OCI-LY1 (cell line): ENCODE results near the gene PPP2R3C.

Source experiments
- H2AFZ ChIP-seq: fragments of 200-600 bp; sonication (generic), shearing (Covaris generic); 2 replicates; pipeline ENCODE4 v1.6.0; 2014; ENCODE audit warnings: antibody characterized with exemption, mild to moderate bottlenecking, low read length
- H3F3A ChIP-seq: fragments of 200-600 bp; sonication (generic), shearing (Covaris generic); 2 replicates; pipeline ENCODE4 v1.6.0; 2014; ENCODE audit warnings: mild to moderate bottlenecking, antibody characterized with exemption, low read length, moderate library complexity; ENCODE audit not compliant: insufficient read depth
- H3K27ac ChIP-seq: fragments of 200-600 bp; sonication (generic); 2 replicates; pipeline ENCODE4 v1.5.1; 2014; ENCODE audit warnings: low read length, mixed run types, mild to moderate bottlenecking, low read depth; ENCODE audit not compliant: poor library complexity, severe bottlenecking
- H3K27me3 ChIP-seq: fragments of 200-600 bp; sonication (generic); 2 replicates; pipeline ENCODE4 v1.6.0; 2014; ENCODE audit warnings: antibody characterized with exemption, mild to moderate bottlenecking, low read length, moderate library complexity; ENCODE audit not compliant: insufficient read depth
- H3K36me3 ChIP-seq: fragments of 200-600 bp; sonication (generic); 2 replicates; pipeline ENCODE4 v1.6.1; 2014; ENCODE audit warnings: mild to moderate bottlenecking, antibody characterized with exemption, low read length, moderate library complexity, mixed read lengths; ENCODE audit not compliant: insufficient read depth
- H3K4me1 ChIP-seq: fragments of 200-600 bp; sonication (generic); 2 replicates; pipeline ENCODE4 v1.5.1; 2014; ENCODE audit warnings: mild to moderate bottlenecking, low read length, moderate library complexity; ENCODE audit not compliant: insufficient read depth, severe bottlenecking
- H3K4me2 ChIP-seq: fragments of 200-600 bp; sonication (generic), shearing (Covaris generic); 2 replicates; pipeline ENCODE4 v1.6.1; 2014; ENCODE audit warnings: low read length
- H3K4me3 ChIP-seq: fragments of 200-600 bp; sonication (generic); 2 replicates; pipeline ENCODE4 v1.5.1; 2014; ENCODE audit warnings: low read length, low read depth, mild to moderate bottlenecking, mixed read lengths; ENCODE audit not compliant: poor library complexity, severe bottlenecking
- H3K79me2 ChIP-seq: fragments of 200-600 bp; shearing (Covaris generic); 2 replicates; pipeline ENCODE4 v1.6.1; 2016; ENCODE audit warnings: mixed run types, low read length, mixed read lengths; ENCODE audit not compliant: insufficient read depth
- H3K9ac ChIP-seq: fragments of 200-600 bp; sonication (generic), shearing (Covaris generic); 2 replicates; pipeline ENCODE4 v1.6.1; 2014; ENCODE audit warnings: mild to moderate bottlenecking, low read length, mixed read lengths
- H3K9me2 ChIP-seq: fragments of 200-600 bp; sonication (generic), shearing (Covaris generic); 2 replicates; pipeline ENCODE4 v1.6.1; 2014; ENCODE audit warnings: low read depth, mild to moderate bottlenecking, low read length, mixed read lengths
- H3K9me3 ChIP-seq: fragments of 200-600 bp; shearing (Covaris generic); 2 replicates; pipeline ENCODE4 v1.6.1; 2014; ENCODE audit warnings: low read length, mixed read lengths
- H4K20me1 ChIP-seq: fragments of 200-600 bp; sonication (generic), shearing (Covaris generic); 2 replicates; pipeline ENCODE4 v1.6.0; 2016; ENCODE audit warnings: mild to moderate bottlenecking, low read length; ENCODE audit not compliant: insufficient read depth
- EZH2 ChIP-seq: fragments of 200-600 bp; sonication (generic), shearing (Covaris generic); IDR thresholded peaks from 2 replicates; pipeline ENCODE4 v1.8.0; 2017; ENCODE audit warnings: borderline replicate concordance, mixed run types, mild to moderate bottlenecking, antibody characterized with exemption, low read length, moderate library complexity, mixed read lengths
- TF ChIP-seq, protein P1 (sequence below): fragments of 200-600 bp; sonication (generic), shearing (Covaris generic); IDR thresholded peaks from 2 replicates; pipeline ENCODE4 v1.5.1; 2017; ENCODE audit warnings: mild to moderate bottlenecking, antibody characterized with exemption, low read length, moderate library complexity, mixed read lengths

Gene PPP2R3C

DNA sequence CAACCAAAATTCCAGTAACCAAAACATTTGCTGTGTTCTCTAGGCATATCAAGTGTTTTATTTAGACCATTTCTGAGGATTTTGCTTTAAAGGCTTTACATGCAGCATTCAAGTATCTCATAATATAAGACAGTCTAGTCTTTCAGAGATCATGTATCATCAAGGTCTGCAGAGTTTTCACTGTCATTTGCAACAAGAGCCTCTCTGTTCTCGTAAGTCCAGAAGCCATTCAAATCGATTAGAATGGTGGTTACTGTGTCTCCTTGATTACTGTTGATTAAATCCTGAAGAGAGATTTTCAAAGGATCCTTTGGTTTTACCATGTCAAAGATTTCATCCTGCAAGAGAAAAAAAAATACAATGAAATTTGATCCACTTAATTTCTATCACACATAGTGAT lies 36.3 kb downstream of the PPP2R3C start:
- Histone ChIP-seq H3K4me1 (no peaks in the 10 kb centered on the region), H4K20me1 (no peaks in the 10 kb centered on the region), H3K4me3 (no peak overlapping the region), H3K27me3 (no peaks in the 10 kb centered on the region), H3K9ac (no peak overlapping the region), H3K79me2 (no peaks in the 10 kb centered on the region), H3K4me2 (no peak overlapping the region), H3K36me3 (peaks cover 67% of the 10 kb centered on the region), H2AFZ (no peak overlapping the region), H3K27ac (no peak overlapping the region), H3K9me3 (no peaks in the 10 kb centered on the region), H3F3A (no peaks in the 10 kb centered on the region), H3K9me2 (no peaks in the 10 kb centered on the region)
- no peak for TF ChIP-seq EZH2
- TF ChIP-seq, protein P1, sequence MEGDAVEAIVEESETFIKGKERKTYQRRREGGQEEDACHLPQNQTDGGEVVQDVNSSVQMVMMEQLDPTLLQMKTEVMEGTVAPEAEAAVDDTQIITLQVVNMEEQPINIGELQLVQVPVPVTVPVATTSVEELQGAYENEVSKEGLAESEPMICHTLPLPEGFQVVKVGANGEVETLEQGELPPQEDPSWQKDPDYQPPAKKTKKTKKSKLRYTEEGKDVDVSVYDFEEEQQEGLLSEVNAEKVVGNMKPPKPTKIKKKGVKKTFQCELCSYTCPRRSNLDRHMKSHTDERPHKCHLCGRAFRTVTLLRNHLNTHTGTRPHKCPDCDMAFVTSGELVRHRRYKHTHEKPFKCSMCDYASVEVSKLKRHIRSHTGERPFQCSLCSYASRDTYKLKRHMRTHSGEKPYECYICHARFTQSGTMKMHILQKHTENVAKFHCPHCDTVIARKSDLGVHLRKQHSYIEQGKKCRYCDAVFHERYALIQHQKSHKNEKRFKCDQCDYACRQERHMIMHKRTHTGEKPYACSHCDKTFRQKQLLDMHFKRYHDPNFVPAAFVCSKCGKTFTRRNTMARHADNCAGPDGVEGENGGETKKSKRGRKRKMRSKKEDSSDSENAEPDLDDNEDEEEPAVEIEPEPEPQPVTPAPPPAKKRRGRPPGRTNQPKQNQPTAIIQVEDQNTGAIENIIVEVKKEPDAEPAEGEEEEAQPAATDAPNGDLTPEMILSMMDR: no peak

DNA sequence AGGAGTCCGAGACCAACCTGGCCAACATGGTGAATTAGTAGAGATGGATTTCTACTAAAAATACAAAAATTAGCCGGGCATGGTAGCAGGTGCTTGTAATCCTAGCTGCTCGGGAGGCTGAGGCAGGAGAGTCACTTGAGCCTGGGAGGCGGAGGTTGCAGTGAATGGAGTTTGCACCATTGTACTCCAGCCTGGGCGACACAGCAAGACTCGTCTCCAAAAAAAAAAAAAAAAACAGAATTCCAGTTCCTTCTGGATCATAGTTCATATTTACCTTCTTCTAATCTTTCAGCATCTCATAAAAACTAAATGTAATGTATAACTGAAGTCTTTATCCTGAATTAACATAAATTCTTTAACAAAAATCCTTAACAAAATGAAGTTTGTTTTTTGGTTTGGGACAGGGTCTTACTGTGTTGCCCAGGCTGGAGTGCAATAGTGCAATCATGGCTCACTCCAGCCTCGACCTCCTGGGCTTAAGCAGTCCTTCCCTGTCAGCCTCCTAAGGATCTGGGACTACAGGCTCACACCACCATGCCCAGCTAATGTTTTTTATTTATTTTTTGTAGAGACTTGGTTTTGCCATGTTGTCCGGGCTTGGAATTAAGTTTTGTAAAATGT lies 38.1 kb downstream of the PPP2R3C start:
- no peak overlapping the region for H2AFZ ChIP-seq
- no peaks in the 10 kb centered on the region for H3K9me2 ChIP-seq
- no peak overlapping the region for H3K4me3 ChIP-seq
- no peak overlapping the region for H3K27ac ChIP-seq
- H3K36me3 ChIP-seq: peaks cover 53% of the 10 kb centered on the region
- no peak overlapping the region for H3K4me2 ChIP-seq
- no peaks in the 10 kb centered on the region for H3K9me3 ChIP-seq
- H3K79me2 ChIP-seq: no peaks in the 10 kb centered on the region
- no peaks in the 10 kb centered on the region for H4K20me1 ChIP-seq
- H3K4me1 ChIP-seq: no peaks in the 10 kb centered on the region
- TF ChIP-seq, protein P1: no peak
- no peak for TF ChIP-seq EZH2
- H3F3A ChIP-seq: no peaks in the 10 kb centered on the region
- no peak overlapping the region for H3K9ac ChIP-seq
- no peaks in the 10 kb centered on the region for H3K27me3 ChIP-seq

DNA sequence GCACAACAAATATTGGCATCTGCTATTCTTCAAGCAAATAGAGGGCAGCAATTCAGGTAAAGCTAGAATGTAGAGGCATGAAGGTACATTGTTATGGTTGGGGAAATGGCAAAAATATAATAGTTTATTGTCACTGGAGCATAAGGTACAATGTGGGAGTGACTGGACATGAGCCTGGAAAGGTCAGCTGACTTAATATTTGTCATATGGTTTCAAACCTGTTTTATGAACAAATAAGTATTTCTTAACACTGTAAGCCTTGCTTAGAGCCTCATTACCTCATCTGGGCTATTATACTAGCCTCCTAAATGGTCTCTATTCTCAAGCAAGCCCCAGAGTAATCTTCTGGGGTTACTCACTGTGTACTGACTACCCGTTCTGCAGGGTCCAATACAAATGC lies 42.0 kb downstream of the PPP2R3C start:
- Histone ChIP-seq H3K27me3 (no peaks in the 10 kb centered on the region), H3F3A (no peaks in the 10 kb centered on the region), H3K9me3 (no peaks in the 10 kb centered on the region), H3K36me3 (peaks cover 18% of the 10 kb centered on the region), H4K20me1 (no peaks in the 10 kb centered on the region), H3K9ac (no peak overlapping the region), H3K79me2 (no peaks in the 10 kb centered on the region), H3K4me2 (no peak overlapping the region), H3K4me3 (no peak overlapping the region), H3K4me1 (no peaks in the 10 kb centered on the region), H2AFZ (no peak overlapping the region), H3K9me2 (no peaks in the 10 kb centered on the region), H3K27ac (no peak overlapping the region)
- TF ChIP-seq, protein P1: no peak
- no peak for TF ChIP-seq EZH2
